ENCODE measurements around the gene PAGE2B. TPM values are rescaled to one million over a fixed set of nuclear protein-coding genes. Genes with fewer than 3 reads are reported as not detected.
"Not testable (repeated sequence)": the region's sequence is repeated elsewhere in the genome, so short reads cannot be mapped to it uniquely, and the experiment has no call there.

Gene PAGE2B
- total RNA-seq, 1 experiment from 2014 or later, result not detected

- intact Hi-C loops (cut with micrococcal nuclease; ENCODE audit: unreplicated experiment), result loop anchor here (5.0 to 10.0 kb wide), 2 partner anchors 165 to 1743 kb away; no protein-coding TSS in a partner anchor
- H3K4me1 ChIP-seq (ENCODE audit: insufficient read depth, low read length, poor library complexity, severe bottlenecking), result no peaks in the 10 kb centered on the region
- H3K27ac ChIP-seq (ENCODE audit: low read depth, low read length, poor library complexity, severe bottlenecking), result no peak overlapping the region
- CTCF ChIA-PET, result interaction anchor here (0.8 kb wide), 1 partner anchor 1503 kb away, joined by 3 read pairs; no protein-coding TSS in a partner anchor
- DNase-seq (ENCODE audit: low spot score), result peak; percentile 37
- H3K36me3 ChIP-seq (ENCODE audit: insufficient read depth, low read length, poor library complexity, severe bottlenecking), result no peaks in the 10 kb centered on the region
- H3K4me3 ChIP-seq (ENCODE audit: low read depth, low read length, poor library complexity, severe bottlenecking), result no peak overlapping the region
- no peaks in the 10 kb centered on the region for H3K9me3 ChIP-seq (ENCODE audit: low read depth, low read length, poor library complexity, severe bottlenecking)
- no peaks in the 10 kb centered on the region for H3K27me3 ChIP-seq (replicated peaks; ENCODE audit: insufficient read depth, low read depth, low read length, poor library complexity)
- no TSS peak for BruUV-seq (replicated peaks)
- no peak for TF ChIP-seq EZH2 (IDR thresholded peaks at IDR 0.05; ENCODE audit: borderline replicate concordance, low read depth, low read length, poor library complexity, severe bottlenecking)
- TF ChIP-seq, protein P1, sequence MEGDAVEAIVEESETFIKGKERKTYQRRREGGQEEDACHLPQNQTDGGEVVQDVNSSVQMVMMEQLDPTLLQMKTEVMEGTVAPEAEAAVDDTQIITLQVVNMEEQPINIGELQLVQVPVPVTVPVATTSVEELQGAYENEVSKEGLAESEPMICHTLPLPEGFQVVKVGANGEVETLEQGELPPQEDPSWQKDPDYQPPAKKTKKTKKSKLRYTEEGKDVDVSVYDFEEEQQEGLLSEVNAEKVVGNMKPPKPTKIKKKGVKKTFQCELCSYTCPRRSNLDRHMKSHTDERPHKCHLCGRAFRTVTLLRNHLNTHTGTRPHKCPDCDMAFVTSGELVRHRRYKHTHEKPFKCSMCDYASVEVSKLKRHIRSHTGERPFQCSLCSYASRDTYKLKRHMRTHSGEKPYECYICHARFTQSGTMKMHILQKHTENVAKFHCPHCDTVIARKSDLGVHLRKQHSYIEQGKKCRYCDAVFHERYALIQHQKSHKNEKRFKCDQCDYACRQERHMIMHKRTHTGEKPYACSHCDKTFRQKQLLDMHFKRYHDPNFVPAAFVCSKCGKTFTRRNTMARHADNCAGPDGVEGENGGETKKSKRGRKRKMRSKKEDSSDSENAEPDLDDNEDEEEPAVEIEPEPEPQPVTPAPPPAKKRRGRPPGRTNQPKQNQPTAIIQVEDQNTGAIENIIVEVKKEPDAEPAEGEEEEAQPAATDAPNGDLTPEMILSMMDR (conservative IDR thresholded peaks at IDR 0.05; ENCODE audit: low read depth, low read length), result peak; percentile 83
- POLR2A ChIA-PET (ENCODE audit: low non-redundant PET), result no interaction called here
Measured at GRCh38 chrX:55057675-55058249, 17.1 kb upstream of the PAGE2B start.

GRCh38 chrX:55067180-55067579, 7.7 kb upstream of the PAGE2B start:
- H3K27me3 ChIP-seq (replicated peaks; ENCODE audit: insufficient read depth, low read depth, low read length, poor library complexity); H3K27ac ChIP-seq (ENCODE audit: low read depth, low read length, poor library complexity, severe bottlenecking); CTCF ChIA-PET; H3K4me1 ChIP-seq (ENCODE audit: insufficient read depth, low read length, poor library complexity, severe bottlenecking); intact Hi-C loops (cut with micrococcal nuclease; ENCODE audit: unreplicated experiment); POLR2A ChIA-PET (ENCODE audit: low non-redundant PET); H3K9me3 ChIP-seq (ENCODE audit: low read depth, low read length, poor library complexity, severe bottlenecking); BruUV-seq (replicated peaks); H3K36me3 ChIP-seq (ENCODE audit: insufficient read depth, low read length, poor library complexity, severe bottlenecking); DNase-seq (ENCODE audit: low spot score); H3K4me3 ChIP-seq (ENCODE audit: low read depth, low read length, poor library complexity, severe bottlenecking): not testable (repeated sequence)

DNA sequence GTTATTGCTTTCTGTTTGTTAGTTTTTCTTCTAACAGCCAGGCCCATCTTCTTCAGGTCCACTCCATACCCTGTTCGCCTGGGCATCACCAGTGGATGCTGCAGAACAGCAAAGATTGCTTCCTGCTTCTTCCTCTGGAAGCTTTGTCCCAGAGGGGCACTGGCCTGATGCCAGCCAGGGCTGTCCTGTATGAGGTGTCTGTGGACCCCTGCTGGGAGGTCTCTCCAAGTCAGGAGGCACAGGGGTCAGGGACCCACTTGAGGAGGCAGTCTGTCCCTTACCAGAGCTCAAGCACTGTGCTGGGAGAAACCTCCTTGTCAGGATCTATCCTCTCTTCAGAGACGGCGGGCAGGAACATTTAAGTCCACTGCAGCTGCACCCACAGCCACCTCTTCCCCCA, 2.5 kb upstream of the PAGE2B start:
- TF ChIP-seq, protein P1 (conservative IDR thresholded peaks at IDR 0.05; ENCODE audit: low read depth, low read length), result no peak
- no peak for TF ChIP-seq EZH2 (IDR thresholded peaks at IDR 0.05; ENCODE audit: borderline replicate concordance, low read depth, low read length, poor library complexity, severe bottlenecking)
- H3K4me1 ChIP-seq (ENCODE audit: insufficient read depth, low read length, poor library complexity, severe bottlenecking), result no peaks in the 10 kb centered on the region
- H3K4me3 ChIP-seq (ENCODE audit: low read depth, low read length, poor library complexity, severe bottlenecking), result no peak overlapping the region
- POLR2A ChIA-PET (ENCODE audit: low non-redundant PET), result no interaction called here
- H3K36me3 ChIP-seq (ENCODE audit: insufficient read depth, low read length, poor library complexity, severe bottlenecking), result no peaks in the 10 kb centered on the region
- no peak overlapping the region for H3K27ac ChIP-seq (ENCODE audit: low read depth, low read length, poor library complexity, severe bottlenecking)
- no TSS peak for BruUV-seq (replicated peaks)
- H3K27me3 ChIP-seq (replicated peaks; ENCODE audit: insufficient read depth, low read depth, low read length, poor library complexity), result no peaks in the 10 kb centered on the region
- intact Hi-C loops (cut with micrococcal nuclease; ENCODE audit: unreplicated experiment), result no loop called here
- DNase-seq (ENCODE audit: low spot score), result no peak
- no peaks in the 10 kb centered on the region for H3K9me3 ChIP-seq (ENCODE audit: low read depth, low read length, poor library complexity, severe bottlenecking)
- CTCF ChIA-PET, result no interaction called here
